Neural progenitor cell (in vitro differentiated cells): Measurements from ENCODE around the gene TBX21.

Experiments
- CTCF ChIP-seq: fragments of 200-600 bp; sonication (generic); IDR thresholded peaks from 2 replicates; pipeline ENCODE4 v1.5.1; 2017; ENCODE audit warnings: antibody characterized with exemption, mild to moderate bottlenecking
- EZH2 ChIP-seq: fragments of 200-600 bp; sonication (generic); IDR thresholded peaks from 2 replicates; pipeline ENCODE4 v1.6.1; 2017; ENCODE audit warnings: antibody characterized with exemption, mild to moderate bottlenecking, moderate library complexity

- TF ChIP-seq CTCF, result no peak
- TF ChIP-seq EZH2, result no peak
Measured at GRCh38 chr17:47735536-47736011, 2.5 kb downstream of the TBX21 start.
